HG03575 (cell line): ENCODE data around the gene CADM2.
"Not testable (repeated sequence)": the region's sequence is repeated elsewhere in the genome, so short reads cannot be mapped to it uniquely, and the experiment has no call there.

Source experiments
- ATAC-seq: cut with Tn5 transposase; IDR thresholded peaks from one replicate; pipeline ENCODE4 v1.9.1; 2021; ENCODE audit not compliant: unreplicated experiment, insufficient number of reproducible peaks, low FRiP score; ENCODE audit errors: extremely low read depth

The CADM2 gene

DNA sequence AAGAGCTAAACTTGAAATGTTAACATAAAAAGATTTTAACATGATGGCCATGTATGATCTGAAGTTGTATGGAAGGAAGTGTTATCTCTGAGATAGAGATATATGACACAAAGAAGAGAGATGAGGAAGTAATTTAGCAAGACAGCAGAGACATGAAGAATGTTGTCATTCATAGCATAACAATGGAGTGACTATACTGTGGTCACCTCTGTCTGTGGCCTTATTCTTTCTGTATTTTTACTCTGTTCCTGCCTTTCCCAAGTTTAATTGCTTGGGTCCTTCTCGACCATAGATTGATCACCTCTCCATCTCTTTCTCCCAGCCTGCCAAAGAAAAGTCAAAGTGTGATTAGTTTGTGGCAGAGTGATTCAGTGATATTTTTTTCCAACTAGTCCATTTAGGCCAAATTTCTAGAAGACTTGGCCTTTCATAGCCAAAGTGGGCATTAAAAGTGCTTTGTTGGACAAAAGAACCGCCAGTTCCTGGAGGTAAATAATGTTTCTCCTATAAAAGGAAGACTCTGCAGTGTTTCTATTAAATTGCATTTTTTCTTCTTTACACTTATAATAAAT lies 711.9 kb downstream of the CADM2 start:
- no peak for ATAC-seq

DNA sequence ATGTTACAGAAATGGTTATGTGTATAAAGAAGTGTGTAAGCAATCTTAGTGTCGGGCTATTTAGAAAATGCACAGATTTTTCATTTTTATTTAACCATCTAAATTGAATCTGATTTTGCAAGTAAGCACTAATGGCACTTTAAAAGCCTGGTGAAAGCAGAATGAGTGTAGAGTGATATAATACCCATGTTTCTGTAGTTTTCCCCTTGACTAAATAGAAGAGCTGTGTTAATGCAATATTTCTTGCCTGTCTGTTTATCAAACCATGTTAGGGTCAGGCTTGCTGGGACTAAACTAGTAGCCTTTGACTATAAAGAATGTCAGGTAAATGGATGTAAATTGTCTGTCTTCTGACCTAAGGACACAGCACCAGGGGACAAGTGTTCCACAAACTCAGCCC lies 714.0 kb downstream of the CADM2 start:
- ATAC-seq = no peak

DNA sequence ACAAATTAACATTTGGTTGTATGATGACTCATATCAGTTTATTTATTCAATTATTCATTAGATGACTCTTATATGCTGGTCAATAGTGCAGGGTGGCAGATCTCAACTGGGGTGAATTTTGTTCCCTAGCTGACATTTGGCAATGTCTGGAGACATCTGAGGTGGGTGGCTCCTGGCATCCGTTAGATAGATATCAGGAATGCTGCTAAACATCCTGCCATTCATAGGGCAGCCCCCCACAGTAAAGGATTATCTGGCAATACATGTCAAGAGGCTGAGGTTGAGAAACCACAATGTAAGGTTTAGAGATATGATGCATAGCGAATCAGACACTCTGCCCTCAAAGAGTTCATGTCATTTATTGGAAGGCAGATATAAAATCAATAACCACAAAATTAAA lies 719.9 kb downstream of the CADM2 start:
- no peak for ATAC-seq

DNA sequence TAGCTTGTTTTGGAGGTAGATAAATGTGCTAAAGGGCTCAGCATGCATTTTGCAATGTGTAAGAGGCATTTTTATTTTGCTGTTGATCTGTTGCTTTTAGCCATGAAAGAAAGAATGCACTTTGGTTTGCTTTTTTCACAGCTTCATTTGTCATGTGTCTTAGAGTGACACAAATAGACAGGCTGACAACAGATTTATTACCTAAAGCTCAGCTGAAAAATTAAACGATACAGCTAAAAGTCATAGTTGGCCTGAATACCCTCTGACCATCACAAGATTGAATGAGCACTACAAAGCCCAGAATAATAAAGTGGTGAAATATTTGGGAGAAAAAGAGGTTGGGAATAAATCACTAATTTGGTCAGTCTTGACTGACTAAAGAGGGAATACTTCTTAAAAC lies 723.1 kb downstream of the CADM2 start:
- no peak for ATAC-seq

DNA sequence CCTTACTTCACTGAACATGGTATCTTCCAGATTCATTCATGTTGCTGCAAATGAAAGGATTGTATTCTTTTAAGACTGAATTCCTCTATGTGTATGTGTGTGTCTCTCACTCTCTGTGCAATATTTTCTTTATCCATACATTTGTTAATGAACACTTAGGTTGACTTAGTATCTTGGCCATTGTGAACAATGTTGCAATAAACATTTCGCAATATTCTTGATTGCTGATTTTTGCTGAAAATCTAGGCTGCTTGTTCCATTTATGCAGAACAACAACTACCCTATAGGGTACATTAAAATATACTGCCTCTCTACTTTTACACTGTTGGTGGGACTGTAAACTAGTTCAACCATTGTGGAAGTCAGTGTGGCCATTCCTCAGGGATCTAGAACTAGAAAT lies 732.4 kb downstream of the CADM2 start:
- ATAC-seq = no peak

DNA sequence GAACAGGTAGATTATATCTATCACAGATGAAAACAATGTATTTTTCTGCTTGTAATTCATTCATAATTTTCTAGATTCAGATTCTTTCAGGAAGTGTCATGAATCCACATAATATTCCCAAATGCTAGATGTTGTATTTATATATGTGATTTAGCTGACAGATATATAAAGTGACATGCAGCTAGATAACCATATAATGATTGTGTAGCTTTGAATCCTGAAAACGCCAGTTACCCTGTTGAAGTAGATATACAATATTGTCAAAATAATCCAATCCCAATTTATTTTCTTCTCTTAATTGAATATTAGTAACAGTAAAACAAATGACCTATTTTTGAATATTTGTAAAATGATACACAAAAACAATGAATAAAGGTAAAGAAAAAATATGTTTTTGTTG lies 738.4 kb downstream of the CADM2 start:
- no peak for ATAC-seq

DNA sequence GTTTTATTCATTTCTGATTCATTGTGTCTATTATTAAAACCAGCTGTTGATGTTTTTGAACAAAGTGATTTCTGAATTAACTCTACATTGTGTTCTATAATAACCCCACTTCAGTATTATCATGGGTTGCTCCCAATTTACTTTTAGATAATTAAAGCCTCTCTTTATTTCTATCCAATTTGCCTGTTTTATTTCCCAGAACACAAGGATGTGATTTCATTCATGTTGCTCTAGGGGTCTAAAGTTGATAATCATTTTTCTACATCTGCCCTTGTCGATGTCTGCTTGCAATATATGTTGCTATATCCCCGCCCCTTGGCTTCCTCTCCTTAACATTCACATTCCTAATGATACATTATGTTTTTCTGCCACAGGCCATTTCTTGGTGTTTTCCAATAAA lies 747.3 kb downstream of the CADM2 start:
- no peak for ATAC-seq

DNA sequence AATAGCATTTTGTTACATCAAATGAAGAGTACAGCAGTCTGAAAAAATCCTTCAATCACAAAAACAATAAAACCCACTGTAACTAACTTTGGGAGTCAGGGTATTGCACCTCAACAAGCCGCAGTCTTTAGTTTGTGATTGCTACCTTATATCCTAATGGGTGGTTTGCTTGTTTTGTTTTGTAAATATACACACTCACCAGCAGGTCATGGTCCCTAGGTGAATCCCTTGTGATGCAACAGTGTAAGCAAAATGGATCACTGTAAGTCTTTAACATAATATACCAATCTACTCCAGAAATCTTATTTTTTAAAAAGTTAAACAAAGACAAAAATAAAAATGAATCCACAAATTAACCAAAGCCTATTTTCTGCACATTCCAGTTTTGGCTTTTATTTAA lies 749.5 kb downstream of the CADM2 start:
- ATAC-seq = not testable (repeated sequence)

DNA sequence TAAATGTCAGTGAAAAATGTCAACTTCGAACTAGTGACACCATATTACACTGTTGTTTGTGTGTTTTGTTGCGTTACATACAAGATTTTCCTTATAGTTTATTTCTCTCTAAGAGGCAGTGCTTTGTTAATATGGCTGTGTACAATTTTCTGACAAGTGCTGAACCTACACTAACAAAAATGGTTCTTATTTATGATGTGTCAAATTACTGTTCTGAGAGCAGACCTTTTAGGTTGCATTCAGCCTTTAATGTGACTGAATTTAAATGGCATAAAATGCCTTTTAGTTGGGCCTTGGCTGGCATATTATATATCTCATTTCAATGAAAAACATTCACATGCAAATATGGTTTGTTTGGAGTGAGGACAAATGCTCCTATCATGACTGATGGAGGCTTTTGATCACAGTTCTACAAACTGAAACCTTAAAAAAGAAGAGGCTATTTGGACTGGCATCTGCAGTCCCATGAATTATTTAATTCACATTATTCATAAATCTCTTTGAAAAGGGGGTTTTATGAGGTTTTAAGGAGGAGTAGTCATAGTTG lies 750.6 kb downstream of the CADM2 start:
- no peak for ATAC-seq

DNA sequence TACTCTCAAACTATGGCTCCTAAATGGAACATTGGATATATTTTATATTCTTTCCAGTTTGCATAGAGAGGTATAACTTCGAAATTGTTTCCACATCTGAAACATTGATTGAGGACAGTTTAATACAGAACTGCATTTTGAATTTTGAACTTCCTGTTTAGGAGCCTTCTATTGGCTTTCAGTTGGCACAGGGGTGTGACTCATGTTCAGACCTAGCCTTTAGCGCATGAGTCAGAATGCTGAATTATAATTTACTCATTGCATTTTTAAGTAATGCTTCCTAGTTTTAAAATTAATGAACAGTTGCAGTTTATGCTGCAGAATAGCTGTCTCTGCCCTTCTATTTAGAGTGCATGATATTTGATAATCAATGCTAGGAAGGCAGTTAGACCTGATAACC lies 751.7 kb downstream of the CADM2 start:
- ATAC-seq = no peak

DNA sequence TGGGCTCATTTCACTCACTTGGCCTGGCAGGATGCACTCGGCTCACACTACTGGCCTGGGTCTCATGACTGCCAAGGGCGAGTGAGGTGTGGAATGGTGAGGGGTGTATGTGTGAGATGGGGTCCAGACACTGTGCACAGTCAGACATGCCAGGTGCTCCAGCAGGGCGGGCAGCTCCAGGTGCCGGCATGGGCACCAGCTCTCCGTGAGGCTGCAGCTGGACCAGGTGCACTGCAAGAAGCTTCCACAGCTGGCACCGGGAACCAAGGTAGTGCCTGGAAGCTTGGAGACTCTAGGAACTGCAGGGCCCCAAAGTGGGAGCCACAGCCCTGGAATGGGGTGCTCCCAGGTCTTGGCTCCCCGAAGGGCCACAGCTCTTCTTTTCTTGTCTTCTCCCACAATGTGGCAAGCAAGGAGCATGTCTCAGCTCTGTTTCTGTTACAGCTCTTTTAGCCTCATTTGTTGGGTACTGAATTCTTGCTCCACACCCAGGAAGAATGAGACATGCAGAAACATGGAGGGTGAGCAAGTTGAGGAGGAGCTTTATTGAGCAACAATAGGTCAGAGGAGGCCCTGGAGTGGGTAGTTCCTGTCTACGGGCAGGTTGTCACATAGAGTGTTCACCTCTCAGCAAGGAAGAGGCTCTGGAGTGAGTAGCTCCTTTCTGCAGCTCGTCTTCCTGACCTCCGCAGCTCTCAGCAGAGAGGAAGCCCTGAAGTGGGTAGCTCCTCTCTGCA lies 762.8 kb downstream of the CADM2 start:
- no peak for ATAC-seq

DNA sequence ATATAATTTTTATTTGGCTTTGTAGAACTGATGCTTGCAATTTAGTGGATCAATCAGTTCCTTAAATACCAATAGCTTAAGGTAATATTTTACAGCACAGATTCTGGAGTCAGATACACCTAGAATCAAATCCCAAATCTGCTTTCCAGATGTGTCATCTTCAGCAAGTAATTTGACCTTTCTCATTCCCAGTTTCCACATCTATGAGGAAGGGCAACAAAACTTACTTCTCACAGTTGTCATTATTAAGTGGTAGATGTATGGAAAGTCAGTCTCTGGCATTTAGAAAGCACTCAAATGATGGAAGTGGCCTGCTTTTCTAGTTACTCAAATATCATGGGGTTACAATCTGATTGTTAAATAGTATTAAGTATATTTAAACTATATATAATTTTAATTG lies 767.0 kb downstream of the CADM2 start:
- no peak for ATAC-seq

DNA sequence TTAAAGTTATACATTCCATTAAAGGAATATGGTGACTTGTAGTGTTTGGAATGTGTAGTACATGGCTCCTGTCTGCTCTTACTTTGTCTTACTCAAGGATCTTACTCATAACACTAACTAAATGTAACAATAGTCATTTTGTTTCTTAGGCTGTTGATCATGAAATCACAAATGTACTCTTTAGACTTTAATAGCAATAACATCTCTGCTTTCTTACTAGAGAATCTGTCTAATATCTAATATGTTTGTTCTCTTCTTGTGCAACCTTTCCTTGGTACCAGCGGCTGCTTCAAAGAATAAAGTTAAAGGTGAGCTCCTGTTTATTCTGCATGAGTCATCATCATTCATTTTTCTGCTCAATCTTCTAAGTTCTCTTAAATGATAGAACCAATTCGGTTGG lies 767.5 kb downstream of the CADM2 start:
- ATAC-seq = no peak

DNA sequence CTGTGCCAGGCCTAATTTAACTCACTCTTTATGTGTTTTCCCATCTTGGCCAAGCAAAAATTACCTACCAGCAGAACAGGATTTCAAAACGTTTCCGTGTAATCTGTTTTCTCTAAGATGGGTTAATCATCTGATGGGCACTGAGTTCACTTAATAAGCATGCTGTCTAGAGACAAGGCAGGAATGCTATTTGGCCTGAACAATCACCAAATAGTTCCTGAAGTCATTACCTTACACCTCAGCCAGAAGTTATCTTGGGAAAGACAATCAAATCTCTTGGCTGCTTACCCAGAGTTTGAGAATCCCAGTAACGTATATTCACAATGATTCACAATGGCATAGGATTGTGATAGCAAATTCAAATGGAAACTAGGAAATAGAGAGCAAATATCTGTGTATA lies 779.1 kb downstream of the CADM2 start:
- no peak for ATAC-seq

DNA sequence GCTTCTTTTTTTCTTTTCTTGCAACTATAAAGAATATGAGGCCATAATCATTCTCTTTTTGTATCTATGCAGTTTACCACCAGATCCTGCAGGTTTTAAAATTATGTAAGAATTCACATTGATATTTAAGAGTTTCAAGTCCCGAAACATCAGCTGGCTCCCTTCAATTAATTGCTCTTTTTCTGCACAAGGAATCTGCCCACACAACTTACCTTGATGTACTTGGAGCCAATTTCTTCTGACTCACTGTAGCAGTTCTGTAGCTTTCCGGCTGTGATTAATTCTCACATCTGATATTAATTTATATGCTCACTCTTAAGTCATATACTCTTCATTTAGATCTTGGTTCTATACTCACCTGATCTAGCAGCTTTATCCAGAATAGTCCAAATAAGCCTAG lies 781.8 kb downstream of the CADM2 start:
- ATAC-seq = no peak

DNA sequence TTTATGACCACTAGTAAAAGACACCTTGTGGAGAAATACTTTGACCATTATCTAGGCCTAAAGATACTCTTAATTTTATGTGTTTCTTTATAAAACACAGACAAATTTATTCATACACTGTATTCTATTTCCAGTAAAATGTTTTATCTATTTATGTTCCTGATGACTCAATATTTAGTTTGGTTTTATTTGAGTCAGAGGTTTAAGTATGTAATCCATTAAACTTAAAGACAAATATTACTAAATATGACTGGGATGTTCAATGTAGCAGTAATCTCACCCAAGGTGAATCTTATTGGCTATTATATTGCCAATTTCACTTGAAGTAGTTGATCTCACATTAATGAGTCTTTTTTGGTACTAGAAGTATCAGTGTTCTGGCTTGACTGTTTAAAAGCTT lies 799.7 kb downstream of the CADM2 start:
- ATAC-seq = no peak

DNA sequence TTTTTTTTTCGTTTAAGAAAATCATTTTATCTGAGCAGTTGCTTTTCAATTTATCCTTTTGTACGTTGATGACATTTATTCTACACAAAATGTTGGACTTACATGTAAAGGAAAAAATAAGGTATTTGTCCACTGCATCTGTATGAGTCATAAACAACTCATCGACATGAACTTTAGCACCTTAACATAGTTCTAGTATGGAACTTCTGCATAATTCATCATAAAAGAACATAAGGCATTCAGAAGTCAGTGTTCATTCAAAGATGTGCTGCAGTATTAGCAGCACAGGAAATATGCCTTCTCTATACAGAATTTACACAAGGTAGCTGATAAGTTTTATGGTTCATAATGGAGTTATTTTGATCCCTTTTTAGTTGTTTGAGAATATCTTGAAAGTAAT lies 801.6 kb downstream of the CADM2 start:
- no peak for ATAC-seq

DNA sequence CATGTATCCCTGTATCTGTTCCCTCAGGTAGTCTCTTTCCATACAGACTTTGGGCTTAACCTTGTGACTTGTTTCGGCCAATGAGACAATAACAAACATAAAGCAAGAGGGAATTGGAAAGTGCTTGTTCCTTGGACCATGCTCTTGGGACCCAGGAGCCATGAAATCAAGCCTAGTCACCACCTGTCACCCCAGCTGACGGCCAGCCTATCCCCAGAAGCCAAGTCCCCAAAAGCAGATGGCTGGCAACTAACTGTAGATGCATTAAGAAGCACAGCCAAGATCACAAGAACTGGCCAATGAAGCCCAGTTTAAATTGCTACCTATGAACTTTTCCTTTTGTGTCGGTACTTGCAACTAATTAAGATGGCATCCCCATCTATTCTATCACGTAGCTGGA lies 822.0 kb downstream of the CADM2 start:
- no peak for ATAC-seq

DNA sequence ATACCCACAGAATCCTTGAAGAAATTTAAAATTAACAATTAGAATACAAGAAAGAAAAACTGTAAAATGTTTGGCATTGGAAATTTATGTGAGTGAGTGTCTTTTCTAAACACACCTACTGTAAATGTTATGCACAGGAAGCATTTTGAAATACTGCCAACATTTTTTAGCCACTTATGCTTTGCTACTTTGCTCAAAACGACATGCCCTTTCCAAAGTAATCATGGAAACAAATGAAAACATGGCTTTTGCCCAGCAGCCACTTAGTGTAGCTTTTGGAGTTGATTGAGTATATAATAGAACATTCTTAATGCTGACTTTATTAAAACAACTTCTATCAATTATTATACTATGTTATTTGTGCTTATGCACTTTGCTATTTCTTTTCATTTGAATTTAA lies 823.0 kb downstream of the CADM2 start:
- no peak for ATAC-seq

DNA sequence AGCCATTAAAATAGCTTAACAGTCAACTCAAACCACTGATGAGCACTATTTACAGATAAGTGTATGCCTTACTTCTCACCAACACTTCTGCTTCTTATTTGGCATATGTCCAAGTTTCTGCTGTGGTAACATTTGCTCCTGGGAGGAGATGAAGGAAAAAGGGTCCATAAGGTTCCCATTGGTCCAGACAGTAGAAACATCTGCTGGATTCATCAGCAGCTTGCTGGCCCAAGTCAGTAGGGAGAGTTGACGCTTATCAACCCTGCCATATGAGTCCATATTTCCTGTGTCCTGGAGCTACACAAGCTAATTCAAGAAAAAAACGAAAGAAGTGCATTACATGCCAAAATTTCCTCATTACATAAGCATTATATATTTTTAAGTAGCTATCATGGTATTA lies 824.5 kb downstream of the CADM2 start:
- no peak for ATAC-seq

DNA sequence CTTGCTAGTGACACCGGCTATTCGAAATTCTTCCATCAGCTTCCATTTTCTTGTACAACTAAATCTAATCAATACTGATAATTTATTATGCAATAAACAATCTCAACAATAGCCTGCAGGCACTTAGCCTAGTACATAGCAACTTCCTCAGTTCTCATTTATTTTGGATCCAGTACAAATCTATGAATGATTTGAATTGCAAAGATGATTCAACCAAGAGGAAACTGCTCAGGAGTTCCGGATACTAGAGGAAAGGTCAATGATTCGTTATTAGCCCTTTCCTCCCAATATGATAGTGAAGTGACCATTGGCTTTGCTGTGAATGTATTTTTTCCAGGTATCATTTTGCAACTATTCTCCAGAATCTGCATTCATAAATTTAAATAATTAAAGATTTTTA lies 827.0 kb downstream of the CADM2 start:
- no peak for ATAC-seq
